Heart right ventricle (tissue), 16 donors: ENCODE measurements around the gene FAF1. TPM values are rescaled to one million over a fixed set of nuclear protein-coding genes. Genes with fewer than 3 reads are reported as not detected.

Experiments
- ATAC-seq, 8 donors: fragments of 200-7000 bp; cut with Tn5 transposase; one replicate each; pipeline ENCODE4 v1.9.1; 2020; ENCODE audit warnings: mild to moderate bottlenecking in 8 of 8, moderate library complexity in 8 of 8, moderate number of reproducible peaks in 1 of 8
- DNase-seq, 2 donors: peaks; one replicate each; pipeline ENCODE4 v3.0.0-alpha.2; 2020
- H3K27ac ChIP-seq, 10 donors: fragments of 200-600 bp; sonication (generic) in 2 of 10; one replicate each; pipeline versions ENCODE4 v1.5.0 to v1.8.0; 2020 to 2022; ENCODE audit warnings: mild to moderate bottlenecking in 3 of 10
- H3K27me3 ChIP-seq, 7 donors: fragments of 200-600 bp; one replicate each; pipeline ENCODE4 v1.8.0; 2021 to 2022; ENCODE audit warnings: mild to moderate bottlenecking in 2 of 7
- H3K36me3 ChIP-seq, 9 donors: fragments of 200-600 bp; sonication (generic) in 1 of 9; one replicate each; pipeline versions ENCODE4 v1.5.0 to v1.8.0; 2020 to 2022; ENCODE audit warnings: mild to moderate bottlenecking in 2 of 9
- H3K4me1 ChIP-seq, 9 donors: fragments of 200-600 bp; sonication (generic) in 1 of 9; one replicate each; pipeline versions ENCODE4 v1.5.0 to v1.8.0; 2020 to 2022; ENCODE audit warnings: mild to moderate bottlenecking in 4 of 9
- H3K4me3 ChIP-seq, 10 donors: fragments of 200-600 bp; sonication (generic) in 2 of 10; one replicate each; pipeline versions ENCODE4 v1.5.0 to v1.8.0; 2020 to 2022; ENCODE audit warnings: mild to moderate bottlenecking in 7 of 10, moderate library complexity in 2 of 10
- H3K9me3 ChIP-seq, 11 donors: fragments of 200-600 bp in 10 of 11; sonication (generic) in 2 of 11; one replicate each; pipeline versions ENCODE4 v1.5.0 to v1.8.0; 2013 to 2022; ENCODE audit warnings: mild to moderate bottlenecking in 2 of 11, control low read depth in 1 of 11, moderate library complexity in 1 of 11
- WGBS, 2 donors: extraction: QIAGEN DNeasy Blood & Tissue Kit; methylation state at CpG; one replicate each; pipeline ENCODE4 v1.1.7; 2013; ENCODE audit warnings: inconsistent platforms in 1 of 2; 5-methylcytosine and 5-hydroxymethylcytosine counted together
- intact Hi-C, 10 donors: fragments of 100-400 bp; cut with DNase I; formaldehyde crosslinking; loops; one replicate each; pipeline versions ENCODE4 v1.11.1 to v1.14.2; 2022
- polyA plus RNA-seq, 2 donors: library from polyadenylated mRNA; stranded (reverse); fragments of 200-250 nt; gene quantifications; one replicate each; pipeline ENCODE4 v1.2.3, GENCODE V29; 2013
- total RNA-seq, 10 donors: library from RNA; stranded (reverse); fragmentation: NEBNext Ultra II Directional in 3 of 10; extraction: Animal tissue kit (Norgen Biotek cat#: 25700) in 3 of 10; gene quantifications; one replicate each; pipeline versions ENCODE4 v1.2.1 to v1.2.4, GENCODE V29; 2021 to 2023
- TF ChIP-seq, protein P1 (sequence below), 9 donors: fragments of 200-600 bp; sonication (generic) in 2 of 9; IDR thresholded peaks; one replicate each; pipeline versions ENCODE4 v1.5.0 to v1.8.0; 2021 to 2022; ENCODE audit warnings: antibody characterized with exemption in 9 of 9, mild to moderate bottlenecking in 5 of 9, moderate library complexity in 1 of 9
- donor health status: Arrhythmogenic right ventricular cardiomyopathy.
- donor health status: ischemic (EF 13 %, LVEDD 7.1; RV severe dilation, severe dysfunction).
- donor health status: healthy with polysubstance abuse.
- donor health status: DM: no; HTN: yes; CAD: no.
- donor health status: DM: no; HTN: no; CAD: no.
- donor health status: ischemic (EF 25% LVEDD 6.9; RV normal size, moderate dysfunction).
- donor health status: ischemic (EF 25% LVEDD 5.7; RV mildly dilated, moderate dysfunction).
- donor health status: healthy.
- donor health status: DM: yes; HTN: yes; CAD: no.
- donor health status: Ischemic cardiomyopathy.
- donor health status: ischemic (EF 35%, LVEDD 5.7; RV mildly dilated, moderate dysfunction).
- donor health status: nonischemic (EF 11% LVEDD 7.7; RV severe dilation, severe dysfunction).
- donor health status: DM: yes; HTN: yes; CAD: no.
- donor health status: PGD.
- donor health status: ischemic (EF 29% LVEDD 5.4; RV normal size, mild dysfunction).
- donor health status: nonischemic (EF 23%, LVEDD 6.1; RV moderate dilation, normal function).

FAF1 gene
- total and polyA plus RNA-seq, 12 donors = 30.9 to 102 (median 88.9) TPM

DNA sequence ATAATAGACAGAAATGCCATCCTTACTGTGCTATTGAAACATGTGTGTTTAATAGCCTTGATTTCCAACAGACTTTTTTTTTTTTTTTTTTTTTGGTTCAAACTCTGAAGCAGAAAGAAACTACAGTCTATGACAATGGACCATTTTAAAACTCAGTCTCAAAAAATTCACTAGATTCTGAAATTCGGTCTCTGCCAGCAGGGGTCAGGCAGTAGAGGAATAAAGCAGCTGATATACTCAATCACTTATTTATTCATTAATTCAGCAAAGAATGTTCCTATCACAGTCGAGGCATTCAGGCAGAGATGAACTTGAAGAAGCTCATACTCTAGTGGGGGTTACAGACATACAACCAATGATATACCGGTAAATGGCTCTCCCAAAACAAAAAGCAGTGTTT is 275.9 kb downstream of the FAF1 start:
- no peaks in the 10 kb centered on the region for H3K27me3 ChIP-seq
- no peak for ATAC-seq

DNA sequence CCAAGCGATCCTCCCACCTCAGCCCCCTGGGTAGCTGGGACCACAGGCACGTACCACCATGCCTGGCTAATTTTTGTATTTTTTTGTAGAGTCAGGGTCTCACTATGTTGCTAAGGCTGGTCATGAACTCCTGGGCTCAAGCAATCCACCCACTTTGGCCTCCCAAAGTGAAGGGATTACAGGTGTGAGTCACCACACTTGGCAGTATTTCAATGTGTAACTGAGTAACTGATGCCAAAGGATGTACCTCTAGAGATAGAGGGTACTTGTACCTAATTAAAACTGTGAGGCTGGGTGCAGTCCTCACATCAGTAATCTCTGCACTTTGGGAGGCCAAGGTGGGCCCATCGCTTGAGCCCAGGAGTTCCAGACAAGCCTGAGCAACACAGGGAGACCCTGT is 278.1 kb downstream of the FAF1 start:
- Histone ChIP-seq H3K36me3 (peaks cover 0 to 8% (median 0%) of the 10 kb centered on the region in 9 donors), H3K27ac (no peak overlapping the region), H3K27me3 (no peaks in the 10 kb centered on the region), H3K9me3 (no peaks in the 10 kb centered on the region), H3K4me1 (no peaks in the 10 kb centered on the region), H3K4me3 (no peak overlapping the region)
- ATAC-seq (no peak), DNase-seq (no peak)
- 99 to 100% methylated on average over 3 of the region's 3 CpGs for WGBS, 2 donors
- TF ChIP-seq, protein P1, sequence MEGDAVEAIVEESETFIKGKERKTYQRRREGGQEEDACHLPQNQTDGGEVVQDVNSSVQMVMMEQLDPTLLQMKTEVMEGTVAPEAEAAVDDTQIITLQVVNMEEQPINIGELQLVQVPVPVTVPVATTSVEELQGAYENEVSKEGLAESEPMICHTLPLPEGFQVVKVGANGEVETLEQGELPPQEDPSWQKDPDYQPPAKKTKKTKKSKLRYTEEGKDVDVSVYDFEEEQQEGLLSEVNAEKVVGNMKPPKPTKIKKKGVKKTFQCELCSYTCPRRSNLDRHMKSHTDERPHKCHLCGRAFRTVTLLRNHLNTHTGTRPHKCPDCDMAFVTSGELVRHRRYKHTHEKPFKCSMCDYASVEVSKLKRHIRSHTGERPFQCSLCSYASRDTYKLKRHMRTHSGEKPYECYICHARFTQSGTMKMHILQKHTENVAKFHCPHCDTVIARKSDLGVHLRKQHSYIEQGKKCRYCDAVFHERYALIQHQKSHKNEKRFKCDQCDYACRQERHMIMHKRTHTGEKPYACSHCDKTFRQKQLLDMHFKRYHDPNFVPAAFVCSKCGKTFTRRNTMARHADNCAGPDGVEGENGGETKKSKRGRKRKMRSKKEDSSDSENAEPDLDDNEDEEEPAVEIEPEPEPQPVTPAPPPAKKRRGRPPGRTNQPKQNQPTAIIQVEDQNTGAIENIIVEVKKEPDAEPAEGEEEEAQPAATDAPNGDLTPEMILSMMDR (IDR thresholded peaks at IDR 0.05) = no peak
- intact Hi-C loops = no loop called here

More for the DNA sequence above, 275.9 kb downstream of the FAF1 start:
- TF ChIP-seq, protein P1 (IDR thresholded peaks at IDR 0.05) = no peak
- H3K4me1 ChIP-seq = no peaks in the 10 kb centered on the region
- intact Hi-C loops = no loop called here
- H3K9me3 ChIP-seq = no peaks in the 10 kb centered on the region
- DNase-seq = no peak
- H3K27ac ChIP-seq = no peak overlapping the region
- 86 to 88% methylated on average over 3 of the region's 3 CpGs for WGBS, 2 donors
- H3K4me3 ChIP-seq = no peak overlapping the region
- H3K36me3 ChIP-seq = peaks cover 0 to 23% (median 0%) of the 10 kb centered on the region in 9 donors

DNA sequence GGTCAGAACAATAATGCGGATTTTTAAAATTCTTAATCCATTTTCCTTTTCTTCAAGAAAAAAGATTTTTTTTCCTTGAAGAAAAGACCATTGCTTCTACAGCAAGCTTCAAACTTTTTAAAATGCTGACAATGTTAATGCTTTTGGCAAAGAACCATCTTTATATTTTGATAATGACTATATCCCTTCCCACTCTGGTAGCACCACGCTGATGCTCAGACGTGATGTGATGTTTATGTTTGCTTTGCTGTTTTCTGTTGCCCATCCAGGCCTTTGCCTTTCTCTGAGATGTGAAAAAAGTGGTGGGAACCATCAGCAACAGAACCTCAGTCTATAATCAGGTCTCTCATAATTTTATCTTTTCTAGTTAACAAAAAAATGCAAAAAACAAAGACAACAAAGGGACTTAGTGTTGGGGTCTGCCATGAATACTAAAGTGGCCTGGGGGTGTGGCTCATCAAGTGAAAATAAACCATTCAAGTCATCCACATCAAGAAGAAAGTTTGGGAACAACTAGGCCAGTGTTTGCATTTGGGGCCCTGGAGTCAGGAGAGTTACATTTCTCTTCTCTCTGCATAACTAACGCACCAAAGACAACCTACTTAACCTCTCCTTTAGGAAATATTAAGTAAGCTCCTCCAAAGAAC is 292.2 kb downstream of the FAF1 start:
- peaks cover 0 to 32% (median 16%) of the 10 kb centered on the region in 9 donors for H3K4me1 ChIP-seq
- peaks cover 0 to 8% (median 0%) of the 10 kb centered on the region in 9 donors for H3K36me3 ChIP-seq
- TF ChIP-seq, protein P1 (IDR thresholded peaks at IDR 0.05) = no peak
- ATAC-seq (no peak), DNase-seq (no peak)
- no peak overlapping the region for H3K4me3 ChIP-seq
- no peaks in the 10 kb centered on the region for H3K27me3 ChIP-seq
- H3K9me3 ChIP-seq = no peaks in the 10 kb centered on the region
- peak overlapping the region in 1 of 10 donors; percentile 2 for H3K27ac ChIP-seq
- WGBS, 2 donors = 69 to 74% methylated on average over 4 of the region's 4 CpGs
- intact Hi-C loops = no loop called here

DNA sequence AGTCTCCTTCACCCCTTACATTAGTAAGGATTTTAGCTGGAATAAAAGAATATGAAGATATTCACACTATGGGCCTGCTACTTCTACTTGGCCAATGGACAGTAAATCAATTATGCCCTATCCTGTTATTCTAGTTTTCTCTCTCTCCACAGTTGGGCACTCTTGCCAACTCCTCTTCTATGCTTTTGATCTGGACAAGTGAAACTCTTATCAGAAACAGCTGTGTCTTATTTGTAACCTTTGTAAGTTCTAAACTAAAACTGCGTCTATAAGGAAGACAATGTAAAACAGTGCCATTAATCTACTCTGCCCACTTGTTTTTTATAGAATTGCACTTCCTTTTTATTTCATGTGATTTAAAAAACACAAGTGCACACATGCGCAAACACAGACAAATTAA is 292.8 kb downstream of the FAF1 start:
- Histone ChIP-seq H3K27me3 (no peaks in the 10 kb centered on the region), H3K4me3 (no peak overlapping the region), H3K4me1 (peaks cover 0 to 32% (median 16%) of the 10 kb centered on the region in 9 donors), H3K36me3 (peaks cover 0 to 3% (median 0%) of the 10 kb centered on the region in 9 donors), H3K27ac (peak overlapping the region in 1 of 10 donors; percentile 2), H3K9me3 (no peaks in the 10 kb centered on the region)
- TF ChIP-seq, protein P1 (IDR thresholded peaks at IDR 0.05) = no peak
- WGBS, 2 donors = 54 to 56% methylated on average over 2 of the region's 2 CpGs
- intact Hi-C loops = no loop called here
- DNase-seq (no peak), ATAC-seq (no peak)
